WTC11 (cell line): ENCODE results near the gene SCN9A. TPM values are rescaled to one million over a fixed set of nuclear protein-coding genes. Genes with fewer than 3 reads are reported as not detected.

ENCODE experiments used
- ATAC-seq: fragments of 200-7000 bp; cut with Tn5 transposase; 2 replicates; pipeline ENCODE4 v1.10.0; 2021; ENCODE audit warnings: mild to moderate bottlenecking, moderate library complexity
- CTCF ChIA-PET: fragments of 300-600 bp; sonication (Branson Sonifier 250); formaldehyde crosslinking; loops from one replicate; lab custom pipeline; 2021; ENCODE audit warnings: antibody characterized with exemption; lab: Charles Lee
- POLR2A ChIA-PET: fragments of 350-600 bp; sonication (Branson Sonifier 250); formaldehyde crosslinking; loops from one replicate; lab custom pipeline; 2021; ENCODE audit warnings: antibody characterized with exemption; lab: Charles Lee
- DNase-seq: peaks from one replicate; pipeline ENCODE4 v3.0.0; 2021; ENCODE audit warnings: low spot score
- H3K27ac Mint-ChIP-seq: 2 replicates; pipeline ENCODE4 v1.8.0; 2021; ENCODE audit warnings: mixed read lengths
- H3K27me3 Mint-ChIP-seq: 2 replicates; pipeline ENCODE4 v1.8.0; 2021; ENCODE audit warnings: low read depth, mild to moderate bottlenecking, moderate library complexity, mixed read lengths
- H3K36me3 Mint-ChIP-seq: 2 replicates; pipeline ENCODE4 v1.8.0; 2021; ENCODE audit warnings: mixed read lengths
- H3K4me1 Mint-ChIP-seq: 2 replicates; pipeline ENCODE4 v1.8.0; 2022; ENCODE audit warnings: mixed read lengths
- H3K4me3 Mint-ChIP-seq: 2 replicates; pipeline ENCODE4 v1.8.0; 2021; ENCODE audit warnings: mild to moderate bottlenecking, moderate library complexity, mixed read lengths
- H3K9me3 Mint-ChIP-seq: 2 replicates; pipeline ENCODE4 v1.8.0; 2021; ENCODE audit warnings: mixed read lengths
- EMX1 ChIP-seq: fragments of 250-450 bp; sonication (Bioruptor Pico); IDR thresholded peaks from 2 replicates; pipeline ENCODE4 v1.8.0; 2021; ENCODE audit warnings: mild to moderate bottlenecking
- ESRRA ChIP-seq: sonication (generic); formaldehyde crosslinking; IDR thresholded peaks from 2 replicates; pipeline ENCODE4 v1.8.1; 2022; ENCODE audit warnings: mild to moderate bottlenecking, missing genetic modification reagents, borderline replicate concordance
- IRF2 ChIP-seq: sonication (generic); formaldehyde crosslinking; IDR thresholded peaks from 2 replicates; pipeline ENCODE4 v1.8.0; 2022; ENCODE audit warnings: low read depth, missing genetic modification reagents, borderline replicate concordance
- JUN ChIP-seq: sonication (generic); formaldehyde crosslinking; IDR thresholded peaks from 2 replicates; pipeline ENCODE4 v1.8.0; 2023; ENCODE audit warnings: mild to moderate bottlenecking, missing genetic modification reagents
- MXD4 ChIP-seq: fragments of 250-450 bp; sonication (Bioruptor Pico); IDR thresholded peaks from 2 replicates; pipeline ENCODE4 v1.8.0; 2021; ENCODE audit warnings: mild to moderate bottlenecking, moderate library complexity, borderline replicate concordance
- NR1H2 ChIP-seq: sonication (generic); formaldehyde crosslinking; IDR thresholded peaks from 2 replicates; pipeline ENCODE4 v1.9.0; 2021; ENCODE audit warnings: mild to moderate bottlenecking, moderate library complexity, missing genetic modification reagents
- SMAD3 ChIP-seq: sonication (generic); formaldehyde crosslinking; IDR thresholded peaks from 2 replicates; pipeline ENCODE4 v1.8.0; 2022; ENCODE audit warnings: missing genetic modification reagents, mild to moderate bottlenecking, borderline replicate concordance
- TCF7 ChIP-seq: sonication (generic); formaldehyde crosslinking; IDR thresholded peaks from 2 replicates; pipeline ENCODE4 v1.8.0; 2022; ENCODE audit warnings: mild to moderate bottlenecking, low read depth, missing genetic modification reagents, moderate library complexity
- ZNF671 ChIP-seq: fragments of 250-450 bp; sonication (Bioruptor Pico); IDR thresholded peaks from 2 replicates; pipeline ENCODE4 v1.8.0; 2021; ENCODE audit warnings: mild to moderate bottlenecking
- total RNA-seq: library from RNA; stranded (reverse); gene quantifications from 3 replicates; pipeline ENCODE4 v1.2.3, GENCODE V29; 2021
- TF ChIP-seq, protein P1 (sequence below): fragments of 200-600 bp; IDR thresholded peaks from 2 replicates; pipeline ENCODE4 v1.8.0; 2022; ENCODE audit warnings: antibody characterized with exemption
- TF ChIP-seq, protein P2 (sequence below): sonication (generic); formaldehyde crosslinking; IDR thresholded peaks from 2 replicates; pipeline ENCODE4 v1.8.1; 2023; ENCODE audit warnings: mild to moderate bottlenecking, missing genetic modification reagents, moderate library complexity
- TF ChIP-seq, protein P3 (sequence below): sonication (generic); formaldehyde crosslinking; IDR thresholded peaks from 2 replicates; pipeline ENCODE4 v1.8.0; 2023; ENCODE audit warnings: mild to moderate bottlenecking, missing genetic modification reagents
- TF ChIP-seq, protein P4 (sequence below): fragments of 250-450 bp; sonication (Bioruptor Pico); conservative IDR thresholded peaks from 2 replicates; pipeline ENCODE4 v1.9.0; 2021; ENCODE audit warnings: mild to moderate bottlenecking
- TF ChIP-seq, protein P5 (sequence below): sonication (generic); formaldehyde crosslinking; conservative IDR thresholded peaks from 2 replicates; pipeline ENCODE4 v1.8.1; 2022; ENCODE audit warnings: mild to moderate bottlenecking, missing genetic modification reagents
- TF ChIP-seq, protein P6 (sequence below): fragments of 250-450 bp; sonication (Bioruptor Pico); IDR thresholded peaks from 2 replicates; pipeline ENCODE4 v2.1.2; 2022; ENCODE audit warnings: mild to moderate bottlenecking, moderate library complexity

The SCN9A gene
- total RNA-seq, 1 experiment from 2014 or later: 7.3 TPM

DNA sequence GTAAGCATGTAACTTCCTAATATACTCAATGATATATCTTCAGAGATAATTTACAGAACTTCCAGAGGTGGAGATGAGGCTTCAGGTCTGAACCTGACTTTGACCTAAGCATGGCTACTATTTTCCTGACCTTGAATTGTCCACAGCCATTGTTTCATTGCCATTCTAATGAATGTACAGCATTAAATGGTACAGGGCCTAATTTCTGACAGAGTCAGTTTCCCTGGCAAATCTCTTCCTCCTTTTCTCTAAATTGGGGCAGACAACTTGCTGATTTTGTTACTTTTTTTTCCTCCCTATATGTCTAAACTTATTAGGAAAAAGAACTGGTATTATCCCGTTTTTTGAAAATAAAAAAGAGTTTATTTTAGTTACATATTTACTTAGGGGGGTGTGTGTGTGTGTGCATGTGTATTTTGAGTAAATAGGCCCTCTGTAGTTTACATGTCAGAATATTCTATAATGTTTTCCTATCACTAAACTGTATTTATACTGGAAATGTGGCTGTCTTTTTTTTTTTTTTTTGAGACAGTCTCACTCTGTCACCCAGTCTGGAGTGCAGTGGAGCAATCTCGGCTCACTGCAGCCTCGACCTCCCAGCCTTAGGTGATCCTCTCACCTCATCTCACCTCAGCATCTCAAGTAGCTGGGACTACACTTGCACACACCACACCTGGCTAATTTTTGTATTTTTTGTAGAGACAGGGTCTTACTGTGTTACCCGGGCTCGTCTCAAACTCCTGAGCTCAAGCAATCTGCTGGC, 43.3 kb upstream of the SCN9A start:
- no peaks in the 10 kb centered on the region for H3K27me3 Mint-ChIP-seq
- CTCF ChIA-PET: interaction anchor here (0.6 to 1.2 kb wide), 14 partner anchors 9 to 362 kb away, joined by 3 to 15 read pairs (median 4); partner anchors contain the start of genes SCN1A and SCN9A

DNA sequence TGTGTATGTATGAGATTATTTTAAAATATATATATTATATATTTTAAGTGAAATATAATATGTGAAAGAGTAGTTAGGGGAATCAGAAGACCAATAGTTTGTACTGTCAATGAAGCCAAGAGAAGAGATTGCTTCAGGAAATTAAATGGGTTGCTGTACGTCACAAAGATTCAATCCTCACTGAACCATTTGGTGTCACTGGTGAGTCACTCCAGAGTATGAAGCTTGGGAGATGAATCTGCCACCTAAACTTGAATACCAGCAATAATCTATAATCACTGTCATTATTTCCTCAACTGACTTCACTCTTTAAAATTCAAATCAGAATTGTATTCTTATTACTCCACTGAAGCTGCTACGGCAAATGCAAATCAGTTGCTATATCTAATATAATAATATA, 41.9 kb upstream of the SCN9A start:
- Mint-ChIP-seq H3K4me1 (no peaks in the 10 kb centered on the region), H3K27me3 (no peaks in the 10 kb centered on the region), H3K4me3 (no peak overlapping the region), H3K9me3 (no peaks in the 10 kb centered on the region), H3K36me3 (no peaks in the 10 kb centered on the region), H3K27ac (no peak overlapping the region)
- ChIA-PET POLR2A (interaction anchor here (0.6 kb wide), 1 partner anchor 460 kb away, joined by 11 read pairs; no protein-coding TSS in a partner anchor), CTCF (interaction anchor here (0.6 to 1.8 kb wide), 8 partner anchors 16 to 638 kb away, joined by 3 to 7 read pairs (median 4); partner anchors contain the start of genes SCN1A and SCN9A)
- no peak for TF ChIP-seq JUN (CRISPR knock-in tag)
- TF ChIP-seq, protein P1, sequence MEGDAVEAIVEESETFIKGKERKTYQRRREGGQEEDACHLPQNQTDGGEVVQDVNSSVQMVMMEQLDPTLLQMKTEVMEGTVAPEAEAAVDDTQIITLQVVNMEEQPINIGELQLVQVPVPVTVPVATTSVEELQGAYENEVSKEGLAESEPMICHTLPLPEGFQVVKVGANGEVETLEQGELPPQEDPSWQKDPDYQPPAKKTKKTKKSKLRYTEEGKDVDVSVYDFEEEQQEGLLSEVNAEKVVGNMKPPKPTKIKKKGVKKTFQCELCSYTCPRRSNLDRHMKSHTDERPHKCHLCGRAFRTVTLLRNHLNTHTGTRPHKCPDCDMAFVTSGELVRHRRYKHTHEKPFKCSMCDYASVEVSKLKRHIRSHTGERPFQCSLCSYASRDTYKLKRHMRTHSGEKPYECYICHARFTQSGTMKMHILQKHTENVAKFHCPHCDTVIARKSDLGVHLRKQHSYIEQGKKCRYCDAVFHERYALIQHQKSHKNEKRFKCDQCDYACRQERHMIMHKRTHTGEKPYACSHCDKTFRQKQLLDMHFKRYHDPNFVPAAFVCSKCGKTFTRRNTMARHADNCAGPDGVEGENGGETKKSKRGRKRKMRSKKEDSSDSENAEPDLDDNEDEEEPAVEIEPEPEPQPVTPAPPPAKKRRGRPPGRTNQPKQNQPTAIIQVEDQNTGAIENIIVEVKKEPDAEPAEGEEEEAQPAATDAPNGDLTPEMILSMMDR: no peak
- TF ChIP-seq, protein P2, sequence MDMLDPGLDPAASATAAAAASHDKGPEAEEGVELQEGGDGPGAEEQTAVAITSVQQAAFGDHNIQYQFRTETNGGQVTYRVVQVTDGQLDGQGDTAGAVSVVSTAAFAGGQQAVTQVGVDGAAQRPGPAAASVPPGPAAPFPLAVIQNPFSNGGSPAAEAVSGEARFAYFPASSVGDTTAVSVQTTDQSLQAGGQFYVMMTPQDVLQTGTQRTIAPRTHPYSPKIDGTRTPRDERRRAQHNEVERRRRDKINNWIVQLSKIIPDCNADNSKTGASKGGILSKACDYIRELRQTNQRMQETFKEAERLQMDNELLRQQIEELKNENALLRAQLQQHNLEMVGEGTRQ (CRISPR knock-in tag): no peak
- ATAC-seq: peak; percentile 61
- no peak for DNase-seq

More for the DNA sequence above, 43.3 kb upstream of the SCN9A start:
- H3K9me3 Mint-ChIP-seq: no peaks in the 10 kb centered on the region
- H3K4me1 Mint-ChIP-seq: no peaks in the 10 kb centered on the region
- H3K4me3 Mint-ChIP-seq: no peak overlapping the region
- no peak for DNase-seq
- peak; percentile 65 for ATAC-seq
- TF ChIP-seq, protein P3, sequence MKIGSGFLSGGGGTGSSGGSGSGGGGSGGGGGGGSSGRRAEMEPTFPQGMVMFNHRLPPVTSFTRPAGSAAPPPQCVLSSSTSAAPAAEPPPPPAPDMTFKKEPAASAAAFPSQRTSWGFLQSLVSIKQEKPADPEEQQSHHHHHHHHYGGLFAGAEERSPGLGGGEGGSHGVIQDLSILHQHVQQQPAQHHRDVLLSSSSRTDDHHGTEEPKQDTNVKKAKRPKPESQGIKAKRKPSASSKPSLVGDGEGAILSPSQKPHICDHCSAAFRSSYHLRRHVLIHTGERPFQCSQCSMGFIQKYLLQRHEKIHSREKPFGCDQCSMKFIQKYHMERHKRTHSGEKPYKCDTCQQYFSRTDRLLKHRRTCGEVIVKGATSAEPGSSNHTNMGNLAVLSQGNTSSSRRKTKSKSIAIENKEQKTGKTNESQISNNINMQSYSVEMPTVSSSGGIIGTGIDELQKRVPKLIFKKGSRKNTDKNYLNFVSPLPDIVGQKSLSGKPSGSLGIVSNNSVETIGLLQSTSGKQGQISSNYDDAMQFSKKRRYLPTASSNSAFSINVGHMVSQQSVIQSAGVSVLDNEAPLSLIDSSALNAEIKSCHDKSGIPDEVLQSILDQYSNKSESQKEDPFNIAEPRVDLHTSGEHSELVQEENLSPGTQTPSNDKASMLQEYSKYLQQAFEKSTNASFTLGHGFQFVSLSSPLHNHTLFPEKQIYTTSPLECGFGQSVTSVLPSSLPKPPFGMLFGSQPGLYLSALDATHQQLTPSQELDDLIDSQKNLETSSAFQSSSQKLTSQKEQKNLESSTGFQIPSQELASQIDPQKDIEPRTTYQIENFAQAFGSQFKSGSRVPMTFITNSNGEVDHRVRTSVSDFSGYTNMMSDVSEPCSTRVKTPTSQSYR (CRISPR knock-in tag): no peak
- TF ChIP-seq ZNF671 (CRISPR knock-in tag): no peak
- no peak for TF ChIP-seq EMX1 (CRISPR knock-in tag)
- no peak for TF ChIP-seq TCF7
- TF ChIP-seq SMAD3 (CRISPR knock-in tag): no peak
- TF ChIP-seq MXD4 (CRISPR knock-in tag): no peak
- TF ChIP-seq IRF2 (CRISPR knock-in tag): no peak
- TF ChIP-seq, protein P4, sequence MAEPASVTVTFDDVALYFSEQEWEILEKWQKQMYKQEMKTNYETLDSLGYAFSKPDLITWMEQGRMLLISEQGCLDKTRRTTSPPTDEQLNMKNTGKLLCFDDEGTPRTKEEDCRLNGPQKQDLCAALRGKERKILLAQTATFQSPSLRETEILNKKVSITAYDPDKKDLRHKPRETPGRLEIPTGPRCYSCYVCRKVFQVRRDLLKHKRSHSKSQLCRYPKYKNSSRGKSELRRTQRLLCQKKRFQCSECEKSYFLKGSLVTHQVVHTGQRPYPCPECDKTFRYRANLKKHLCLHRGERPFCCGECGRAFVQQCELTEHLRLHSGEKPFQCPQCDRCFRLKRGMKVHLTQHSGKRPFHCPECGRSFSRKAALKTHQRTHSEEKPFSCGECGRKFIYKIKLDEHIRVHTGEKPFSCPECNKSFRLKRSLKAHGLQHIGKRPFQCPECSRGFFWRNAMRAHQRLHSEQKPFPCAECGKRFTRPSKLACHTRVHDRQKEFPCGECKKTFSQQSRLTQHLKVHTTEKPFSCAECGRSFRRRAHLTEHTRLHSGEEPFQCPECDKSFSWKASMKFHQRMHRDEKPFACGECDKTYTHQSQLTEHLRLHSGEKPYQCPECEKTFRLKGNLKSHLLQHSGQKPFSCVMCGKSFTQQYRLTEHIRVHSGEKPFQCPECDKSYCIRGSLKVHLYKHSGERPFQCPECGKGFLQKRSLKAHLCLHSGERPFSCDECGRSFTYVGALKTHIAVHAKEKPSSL: no peak
- no peak overlapping the region for H3K27ac Mint-ChIP-seq
- POLR2A ChIA-PET: no interaction called here
- no peaks in the 10 kb centered on the region for H3K36me3 Mint-ChIP-seq

DNA sequence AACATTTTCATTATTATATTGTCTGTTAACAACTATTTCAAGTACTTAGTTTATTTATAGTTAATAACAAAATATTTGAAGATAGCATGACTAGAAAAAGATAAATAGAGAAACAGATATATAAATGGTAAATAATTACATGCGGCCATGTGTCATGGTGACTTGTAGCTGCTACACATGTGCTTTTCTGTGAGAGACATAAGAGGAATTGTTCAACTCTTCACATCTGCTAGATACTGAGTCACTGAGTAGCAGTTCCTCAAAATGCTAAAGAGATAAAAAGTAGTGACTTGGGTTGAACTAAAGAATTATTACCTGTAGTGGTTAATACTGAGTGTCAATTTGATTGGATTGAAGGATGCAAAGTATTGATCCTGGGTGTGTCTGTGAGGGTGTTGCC, 37.5 kb upstream of the SCN9A start:
- Mint-ChIP-seq H3K27me3 (no peaks in the 10 kb centered on the region), H3K4me3 (no peak overlapping the region), H3K36me3 (no peaks in the 10 kb centered on the region), H3K9me3 (no peaks in the 10 kb centered on the region), H3K27ac (no peak overlapping the region), H3K4me1 (peaks cover 3% of the 10 kb centered on the region; the same call in 1 of the 2 replicates)
- DNase-seq: no peak
- CTCF ChIA-PET: no interaction called here
- POLR2A ChIA-PET: interaction anchor here (0.6 kb wide), 1 partner anchor 224 kb away, joined by 3 read pairs; no protein-coding TSS in a partner anchor
- ATAC-seq: no peak
- TF ChIP-seq NR1H2 (no peak), ESRRA (no peak)
- TF ChIP-seq, protein P5, sequence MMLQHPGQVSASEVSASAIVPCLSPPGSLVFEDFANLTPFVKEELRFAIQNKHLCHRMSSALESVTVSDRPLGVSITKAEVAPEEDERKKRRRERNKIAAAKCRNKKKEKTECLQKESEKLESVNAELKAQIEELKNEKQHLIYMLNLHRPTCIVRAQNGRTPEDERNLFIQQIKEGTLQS: no peak
- TF ChIP-seq, protein P6, sequence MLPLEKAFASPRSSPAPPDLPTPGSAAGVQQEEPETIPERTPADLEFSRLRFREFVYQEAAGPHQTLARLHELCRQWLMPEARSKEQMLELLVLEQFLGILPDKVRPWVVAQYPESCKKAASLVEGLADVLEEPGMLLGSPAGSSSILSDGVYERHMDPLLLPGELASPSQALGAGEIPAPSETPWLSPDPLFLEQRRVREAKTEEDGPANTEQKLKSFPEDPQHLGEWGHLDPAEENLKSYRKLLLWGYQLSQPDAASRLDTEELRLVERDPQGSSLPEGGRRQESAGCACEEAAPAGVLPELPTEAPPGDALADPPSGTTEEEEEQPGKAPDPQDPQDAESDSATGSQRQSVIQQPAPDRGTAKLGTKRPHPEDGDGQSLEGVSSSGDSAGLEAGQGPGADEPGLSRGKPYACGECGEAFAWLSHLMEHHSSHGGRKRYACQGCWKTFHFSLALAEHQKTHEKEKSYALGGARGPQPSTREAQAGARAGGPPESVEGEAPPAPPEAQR: no peak
